Measurements from ENCODE around the gene ZNF268. TPM values are rescaled to one million over a fixed set of nuclear protein-coding genes. Genes with fewer than 3 reads are reported as not detected.
"Not testable (repeated sequence)": the region's sequence is repeated elsewhere in the genome, so short reads cannot be mapped to it uniquely, and the experiment has no call there.

The ZNF268 gene
- total RNA-seq, 1 experiment from 2014 or later, result 13.7 TPM

- no peak for DNase-seq (ENCODE audit: low read depth)
Observed at GRCh38 chr12:133227281-133227852, 46.1 kb downstream of the ZNF268 start.

GRCh38 chr12:133231001-133231400 is 49.7 kb downstream of the ZNF268 start:
- DNase-seq (ENCODE audit: low read depth), result no peak

GRCh38 chr12:133233006-133233405 is 51.7 kb downstream of the ZNF268 start:
- DNase-seq (ENCODE audit: low read depth), result no peak

- no peak for DNase-seq (ENCODE audit: low read depth)
Observed at GRCh38 chr12:133233993-133234564, 52.8 kb downstream of the ZNF268 start.

GRCh38 chr12:133234971-133235370 is 53.7 kb downstream of the ZNF268 start:
- no peak for DNase-seq (ENCODE audit: low read depth)

- no peak for DNase-seq (ENCODE audit: low read depth)
Observed at GRCh38 chr12:133235401-133236112, 54.3 kb downstream of the ZNF268 start, which contains the start of gene ANHX. TSS of gene ANHX (minus strand) at chr12:133235877. CDS start at chr12:133234356, 1,521 bp downstream.

- DNase-seq (ENCODE audit: low read depth), result no peak
Observed at GRCh38 chr12:133236144-133236543, 54.8 kb downstream of the ZNF268 start.

GRCh38 chr12:133236556-133236955 is 55.3 kb downstream of the ZNF268 start:
- DNase-seq (ENCODE audit: low read depth), result no peak

GRCh38 chr12:133251732-133252131 is 70.4 kb downstream of the ZNF268 start:
- DNase-seq (ENCODE audit: low read depth), result no peak

GRCh38 chr12:133255833-133256232 is 74.5 kb downstream of the ZNF268 start:
- DNase-seq (ENCODE audit: low read depth), result not testable (repeated sequence)

GRCh38 chr12:133256321-133256720 is 75.0 kb downstream of the ZNF268 start:
- no peak for DNase-seq (ENCODE audit: low read depth)

- DNase-seq (ENCODE audit: low read depth), result no peak
Observed at GRCh38 chr12:133264173-133264572, 82.9 kb downstream of the ZNF268 start.

Other genes with a start within 250 kb of the ZNF268 start
- gene ZNF605, start 225.2 kb upstream of the ZNF268 start, total RNA-seq (2014; rRNA removed; shearing (Covaris generic)), result 2.5 TPM in 2 replicates
- 6.9 and 9.8 TPM in 2 replicates for gene ZNF26, start 195.1 kb upstream of the ZNF268 start, total RNA-seq (2014; rRNA removed; shearing (Covaris generic))
- 11.3 and 15.7 TPM in 2 replicates for gene ZNF84, start 144.0 kb upstream of the ZNF268 start, total RNA-seq (2014; rRNA removed; shearing (Covaris generic))
- 8.6 and 9.1 TPM in 2 replicates for gene ZNF140, start 100.6 kb upstream of the ZNF268 start, total RNA-seq (2014; rRNA removed; shearing (Covaris generic))
- 0.51 and 0.77 TPM in 2 replicates for gene ZNF891, start 51.2 kb upstream of the ZNF268 start, total RNA-seq (2014; rRNA removed; shearing (Covaris generic))
- 3.0 and 5.8 TPM in 2 replicates for gene ZNF10, start 50.9 kb upstream of the ZNF268 start, total RNA-seq (2014; rRNA removed; shearing (Covaris generic))
- not detected in 2 replicates for gene ANHX, start 54.4 kb downstream of the ZNF268 start, total RNA-seq (2014; rRNA removed; shearing (Covaris generic))